ENCODE data around the gene P2RY12. TPM values are rescaled to one million over a fixed set of nuclear protein-coding genes. Genes with fewer than 3 reads are reported as not detected.

The P2RY12 gene
- total and polyA plus RNA-seq, 2 of the 8 experiments (the other 6 are each of a cell fraction or from before 2014, with no cell fraction given): not detected

DNA sequence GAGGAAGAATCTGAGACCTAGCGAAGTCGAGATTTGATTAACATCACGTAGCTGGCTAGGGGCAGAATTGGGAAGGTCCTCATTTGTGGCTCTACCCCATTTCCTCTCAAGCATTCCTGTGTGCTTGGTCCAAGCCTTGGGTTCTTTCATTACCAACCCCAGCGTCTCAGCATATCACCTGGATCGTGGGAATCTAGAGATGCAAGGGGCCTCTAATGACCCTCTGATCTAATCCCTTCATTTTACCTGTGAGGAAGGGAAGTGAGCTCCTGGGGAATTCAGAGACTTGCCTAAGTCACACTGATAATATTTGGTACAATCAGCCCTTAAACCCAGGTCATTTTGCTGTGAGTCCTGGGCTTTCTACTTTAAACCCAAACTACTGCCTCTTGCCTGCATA is 70.0 kb downstream of the P2RY12 start:
- Histone ChIP-seq H3K23me2 (ENCODE audit: low read depth, low read length) (no peaks in the 10 kb centered on the region), H2BK12ac (ENCODE audit: low read depth, low read length) (no peak overlapping the region), H2BK20ac (ENCODE audit: low read length) (no peak overlapping the region), H4K5ac (ENCODE audit: insufficient read length, low read depth, low read length) (no peak overlapping the region), H3K14ac (ENCODE audit: insufficient read length) (no peak overlapping the region), H3K36me3 (ENCODE audit: control insufficient read depth in 2 of 4, insufficient read depth in 4 of 4, low read length in 3 of 4) (no peaks in the 10 kb centered on the region), H2BK15ac (ENCODE audit: low read length) (no peak overlapping the region), H3K56ac (replicated peaks; ENCODE audit: insufficient read length, low read depth, low read length) (no peak overlapping the region), H3K79me2 (ENCODE audit: control insufficient read depth in 1 of 2, insufficient read depth in 2 of 2, low read length in 2 of 2) (no peaks in the 10 kb centered on the region), H4K8ac (ENCODE audit: extremely low read depth, insufficient read depth, low read length) (no peak overlapping the region), H2AFZ (ENCODE audit: low read length) (no peak overlapping the region), H3K4me1 (replicated peaks in 1 of 4; ENCODE audit: control insufficient read depth in 3 of 4, insufficient read depth in 4 of 4, low read length in 3 of 4) (peaks cover 3 to 14% (median 6%) of the 10 kb centered on the region in 4 experiments; a peak in 4 of 7 replicates), H2BK5ac (ENCODE audit: low read depth, low read length) (no peak overlapping the region), H3K27me3 (replicated peaks in 1 of 4; ENCODE audit: control insufficient read depth in 3 of 4, extremely low read depth in 1 of 4, insufficient read depth in 3 of 4, low read length in 3 of 4) (no peaks in the 10 kb centered on the region), H3K27ac (ENCODE audit: low read depth, low read length) (no peak overlapping the region), H3K79me1 (ENCODE audit: low read depth, low read length) (no peaks in the 10 kb centered on the region), H4K20me1 (replicated peaks in 1 of 2; ENCODE audit: control insufficient read depth in 1 of 2, insufficient read depth in 2 of 2, low read length in 2 of 2) (no peaks in the 10 kb centered on the region), H2AK5ac (ENCODE audit: low read depth, low read length) (no peak overlapping the region), H2BK120ac (replicated peaks; ENCODE audit: low read depth, low read length) (no peak overlapping the region), H3K4me2 (ENCODE audit: insufficient read depth in 1 of 2, low read depth in 2 of 2, low read length in 2 of 2) (no peak overlapping the region), H3K23ac (ENCODE audit: insufficient read length) (no peak overlapping the region), H3K9ac (replicated peaks in 1 of 4; ENCODE audit: extremely low read depth in 1 of 4, low read depth in 3 of 4, low read length in 3 of 4) (no peak overlapping the region), H3K9me3 (ENCODE audit: insufficient read depth in 2 of 2, low read depth in 1 of 2, low read length in 1 of 2) (no peaks in the 10 kb centered on the region), H4K91ac (replicated peaks; ENCODE audit: insufficient read length, low read length) (no peak overlapping the region), H3K18ac (ENCODE audit: extremely low read depth, low read length) (no peak overlapping the region), H3K4ac (replicated peaks; ENCODE audit: insufficient read length, low read depth, low read length) (no peak overlapping the region), H3K4me3 (ENCODE audit: extremely low read depth in 1 of 4, insufficient read depth in 2 of 4, low read depth in 3 of 4, low read length in 4 of 4) (no peak overlapping the region)
- FAIRE-seq: no peak
- POLR2A ChIA-PET (ENCODE audit: partially characterized antibody): interaction anchor here (0.7 kb wide), 1 partner anchor 147 kb away, joined by 3 read pairs; no protein-coding TSS in a partner anchor
- CTCF ChIA-PET (ENCODE audit: partially characterized antibody): no interaction called here
- 94% methylated on average over 5 of the region's 5 CpGs; no CpG with 5 or more reads in 1 of the 2 experiments for WGBS, 2 experiments (ENCODE audit: extremely low coverage in 1 of 2, insufficient coverage in 1 of 2, insufficient read length in 1 of 2, insufficient replicate concordance in 2 of 2, low coverage in 1 of 2, low lambda C conversion rate in 2 of 2, missing lambda C conversion rate in 1 of 2)
- no peak for DNase-seq (ENCODE audit: low read depth in 1 of 2, low spot score in 2 of 2)
- no peak for TF ChIP-seq PHF8 (conservative IDR thresholded peaks at IDR 0.05; ENCODE audit: low read depth, low read length)

Measured in H1 (cell line).